ENCODE data around the gene RHOJ.
"Not testable (repeated sequence)": the region's sequence is repeated elsewhere in the genome, so short reads cannot be mapped to it uniquely, and the experiment has no call there.

The RHOJ gene

DNA sequence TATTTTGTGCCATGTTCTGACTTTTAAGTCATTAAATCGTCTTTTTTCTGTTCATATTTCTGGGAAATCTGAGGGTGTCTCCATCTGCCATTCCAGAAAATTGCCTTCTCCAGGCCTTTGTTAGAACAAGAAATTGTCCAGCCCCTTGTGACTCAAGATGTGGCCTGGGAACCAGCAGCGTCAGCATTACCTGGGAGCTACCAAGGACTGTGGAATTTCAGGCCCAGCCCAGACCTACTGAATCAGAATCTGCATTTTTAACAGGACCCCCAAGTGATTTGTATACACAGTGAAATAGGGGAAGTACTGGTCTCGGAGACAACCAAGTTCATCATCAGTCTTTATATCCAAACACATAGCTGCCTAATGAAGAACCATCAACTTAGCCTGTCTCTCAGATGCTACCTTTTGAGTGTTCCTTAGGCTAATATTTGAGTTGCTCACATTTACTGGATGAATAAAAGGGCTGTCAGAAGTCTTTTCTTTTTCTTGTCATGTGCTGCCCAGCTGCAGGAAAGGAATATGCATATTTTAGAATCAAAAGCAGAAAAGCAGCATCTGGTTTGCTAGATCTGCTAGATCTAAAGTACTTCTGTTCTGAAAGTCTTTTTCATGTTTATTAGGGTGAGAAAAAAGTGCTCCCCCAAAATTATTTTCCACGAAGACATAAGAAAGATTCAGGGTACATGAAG, 93.3 kb downstream of the RHOJ start:
- DNase-seq: no peak

- DNase-seq: no peak
These were observed 95.3 kb downstream of the RHOJ start for GRCh38 chr14:63299351-63300110.

- DNase-seq: no peak
These were observed 96.6 kb downstream of the RHOJ start for GRCh38 chr14:63300854-63301253.

DNA sequence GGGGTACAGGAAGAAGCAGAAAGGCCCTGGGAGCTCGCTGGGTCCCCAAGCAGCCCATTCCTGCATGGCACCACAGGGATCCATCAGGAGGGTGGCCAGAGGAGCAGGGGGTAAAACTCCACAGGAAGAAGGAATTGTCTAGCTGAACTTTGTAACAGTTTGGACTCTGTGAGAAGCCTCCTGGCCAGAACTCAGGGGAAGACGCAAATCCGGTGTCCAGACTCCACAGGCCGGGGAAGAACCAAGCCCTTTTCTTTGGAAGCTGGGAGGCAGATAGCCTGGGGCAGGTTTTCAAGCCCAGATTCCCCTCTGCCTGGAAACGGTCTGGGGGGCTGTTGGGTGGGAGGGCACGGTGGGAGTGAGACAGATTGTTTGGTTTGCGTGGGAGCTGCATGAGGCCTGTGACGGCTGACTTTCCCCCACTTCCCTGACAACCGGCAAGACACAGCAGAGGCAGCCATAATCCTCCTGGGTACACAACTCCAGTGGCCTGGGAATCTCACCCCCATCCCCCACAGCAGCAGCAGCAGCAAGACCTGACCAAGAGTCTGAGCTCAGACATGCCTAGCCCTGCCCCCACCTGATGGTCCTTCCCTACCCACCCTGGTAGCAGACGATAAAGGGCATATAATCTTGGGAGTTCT, 97.8 kb downstream of the RHOJ start:
- no peak for DNase-seq

DNA sequence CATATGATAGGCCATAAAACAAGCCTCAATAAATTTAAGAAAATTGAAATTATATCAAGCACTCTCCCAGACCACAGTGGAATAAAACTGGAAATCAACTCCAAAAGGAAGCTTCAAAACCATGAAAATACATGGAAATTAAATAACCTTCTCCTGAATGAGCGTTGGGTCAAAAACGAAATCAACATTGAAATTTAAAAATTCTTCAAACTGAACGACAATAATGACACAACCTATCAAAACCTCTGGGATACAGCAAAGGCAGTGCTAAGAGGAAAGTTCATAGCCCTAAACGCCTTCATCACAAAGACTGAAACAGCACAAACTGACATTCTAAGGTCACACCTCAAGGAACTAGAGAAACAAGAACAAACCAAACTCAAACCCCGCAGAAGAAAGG, 100.2 kb downstream of the RHOJ start:
- DNase-seq: not testable (repeated sequence)

GRCh38 chr14:63308723-63309317, 104.6 kb downstream of the RHOJ start:
- DNase-seq: no peak

DNA sequence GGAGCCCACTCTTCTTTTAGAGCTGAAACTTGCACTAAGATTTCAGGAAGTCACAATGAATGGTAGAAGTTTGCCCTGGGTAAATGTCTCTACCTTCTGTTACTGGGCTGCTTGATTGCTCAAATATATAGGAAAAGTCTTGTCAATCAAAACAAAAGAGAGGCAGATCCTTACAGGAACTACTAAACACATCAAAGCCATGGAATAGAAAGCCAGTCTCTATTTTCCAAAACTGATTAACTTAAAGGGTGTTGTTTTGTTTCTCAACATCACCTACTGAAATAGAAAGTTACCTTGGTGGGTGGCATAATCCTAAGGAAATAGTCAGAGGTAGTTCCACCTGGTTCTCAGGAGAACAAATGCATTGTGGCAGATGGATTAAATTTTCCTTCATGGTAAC, 114.6 kb downstream of the RHOJ start, which contains the start of gene GPHB5:
TSS of gene GPHB5 (minus strand) at position 101 of the 400 bp plus-strand sequence. CDS start 1,086 bp downstream, outside the sequence.
- DNase-seq: no peak

DNA sequence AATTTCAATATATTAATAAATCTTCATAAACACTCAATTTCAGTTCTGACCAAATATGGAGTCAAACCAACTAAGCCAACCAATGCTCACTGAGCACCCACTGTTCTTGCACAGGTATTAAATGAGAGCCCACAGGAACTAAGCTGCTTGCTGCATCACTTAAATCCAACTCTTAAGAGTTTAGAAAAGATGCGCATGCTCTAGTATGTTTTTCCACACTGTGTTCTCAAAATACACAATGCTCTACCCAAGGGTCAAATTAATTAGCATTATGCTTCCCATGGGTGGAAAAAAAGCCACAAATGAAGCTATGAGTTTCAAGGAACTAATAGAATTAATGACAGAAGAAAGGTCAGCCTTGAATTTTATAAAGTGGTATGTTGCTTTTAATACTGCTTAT, 118.2 kb downstream of the RHOJ start:
- no peak for DNase-seq

DNA sequence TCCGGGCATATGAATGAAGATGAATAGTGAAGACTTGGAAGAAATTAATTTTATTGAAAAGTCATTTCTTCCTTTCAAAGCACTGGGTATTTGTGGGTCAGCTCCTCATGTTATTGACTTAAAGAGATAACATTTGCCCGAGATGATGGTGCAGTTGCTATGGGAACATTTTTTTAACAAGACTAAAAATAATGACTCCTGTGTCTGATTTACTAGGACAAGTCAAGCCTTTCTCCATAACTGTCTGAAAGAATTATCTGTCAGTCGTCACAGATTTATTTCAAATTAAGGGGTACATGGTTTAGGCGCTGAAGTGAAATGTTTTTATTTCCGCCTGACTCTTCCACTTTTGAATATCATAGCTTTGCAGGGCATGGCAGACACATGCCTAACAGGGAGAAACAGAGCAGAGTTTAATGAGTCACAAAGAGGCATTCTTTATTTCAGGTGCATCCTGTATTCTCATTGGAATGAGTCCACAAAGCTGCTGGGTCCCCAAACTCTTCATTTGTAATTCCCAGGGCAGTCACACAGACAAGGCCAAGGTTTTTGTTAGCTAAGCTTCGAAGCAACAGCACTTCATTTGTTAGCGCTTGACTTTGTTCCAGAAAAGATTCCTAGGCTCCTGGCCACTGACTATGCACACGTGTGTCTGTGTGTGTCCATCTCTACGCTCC, 118.8 kb downstream of the RHOJ start:
- no peak for DNase-seq

- no peak for DNase-seq
These were observed 122.6 kb downstream of the RHOJ start for GRCh38 chr14:63326840-63327239.

DNA sequence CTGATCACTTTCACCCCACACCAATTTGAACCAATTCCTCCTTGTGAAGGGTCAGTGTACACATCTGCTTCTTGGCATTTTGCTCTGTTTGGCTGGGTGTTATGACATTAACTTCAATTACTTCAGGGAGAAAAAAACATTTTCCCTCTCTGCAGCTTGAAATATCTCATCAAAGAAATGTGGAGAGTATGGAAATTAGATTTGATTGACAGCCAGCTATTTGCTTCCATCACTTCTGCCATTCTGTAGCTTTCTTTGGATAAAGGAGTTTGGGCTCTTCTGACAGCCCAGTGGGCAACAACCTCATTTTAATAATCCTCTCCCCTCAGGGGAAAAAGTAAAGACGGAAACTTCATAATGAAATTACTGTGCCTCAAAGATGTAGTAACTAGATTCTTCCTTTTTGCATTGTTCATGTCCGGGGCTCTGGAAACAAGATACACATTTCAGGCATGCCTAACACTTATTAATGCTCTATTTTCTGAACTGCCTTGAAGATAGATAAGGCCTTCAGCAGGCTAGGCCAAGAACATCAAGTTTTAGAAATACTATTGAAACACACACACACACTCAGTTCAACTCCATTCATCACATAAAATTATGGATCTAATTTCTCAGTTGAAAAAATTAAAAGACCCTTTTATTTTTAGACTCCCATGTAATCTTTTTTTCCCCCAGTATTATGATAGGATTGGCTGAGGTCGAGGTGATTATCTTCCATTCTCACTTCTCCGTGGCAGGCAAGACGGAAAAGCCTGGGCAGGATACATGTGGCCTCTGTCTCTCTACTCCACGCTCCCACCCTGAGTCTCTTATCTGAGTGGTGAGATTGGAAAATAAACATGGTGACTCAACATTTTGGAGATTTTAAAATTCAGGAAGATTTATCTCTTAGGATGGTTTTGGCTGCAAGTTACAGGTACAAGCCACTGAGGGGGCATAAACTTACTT, 124.8 kb downstream of the RHOJ start:
- DNase-seq: no peak

DNA sequence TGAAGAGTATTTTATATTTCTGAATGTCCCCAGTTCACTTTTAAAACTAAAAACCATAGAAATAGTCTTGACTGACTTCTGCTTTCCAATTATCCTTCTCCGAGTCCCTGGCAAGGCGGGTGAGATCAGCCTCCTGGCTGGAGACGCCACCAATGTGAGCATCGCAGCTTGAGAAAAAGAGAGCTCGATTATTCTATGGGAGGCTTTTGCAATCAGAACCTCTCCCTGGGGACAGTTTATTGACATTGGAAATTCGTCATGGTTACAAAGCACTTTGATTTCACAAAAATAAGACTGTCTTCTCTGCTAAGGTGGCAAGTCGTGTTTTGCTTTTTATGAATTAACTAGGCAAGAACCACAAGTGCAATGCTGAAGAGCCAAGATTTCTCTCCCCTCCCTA, 138.1 kb downstream of the RHOJ start:
- DNase-seq: no peak
